HCT116 (cell line): Measurements from ENCODE around the gene EPHA2.

ENCODE experiments used
- ATF3 ChIP-seq: IDR thresholded peaks from 2 replicates; pipeline ENCODE4 v1.6.1; 2012
- CEBPB ChIP-seq: IDR thresholded peaks from 2 replicates; pipeline ENCODE4 v1.6.1; 2012; ENCODE audit warnings: low read depth
- CTCF ChIP-seq, 3 experiments: fragments of 200-600 bp in 1 of 3; sonication (generic) in 1 of 3; IDR thresholded peaks in 2 of 3; conservative IDR thresholded peaks in 1 of 3; 2 replicates each; pipeline ENCODE4 v1.5.1; 2012 to 2017; ENCODE audit warnings: low read depth in 2 of 3, low read length in 2 of 3, antibody characterized with exemption in 1 of 3, borderline replicate concordance in 1 of 3, control low read depth in 1 of 3, mild to moderate bottlenecking in 1 of 3, mixed read lengths in 1 of 3, mixed run types in 1 of 3, moderate library complexity in 1 of 3; ENCODE audit not compliant: insufficient read depth in 1 of 3
- FOSL1 ChIP-seq: IDR thresholded peaks from 2 replicates; pipeline ENCODE4 v1.6.1; 2012; ENCODE audit warnings: low read depth
- JUND ChIP-seq: IDR thresholded peaks from 2 replicates; pipeline ENCODE4 v1.6.1; 2012
- POLR2A ChIP-seq: IDR thresholded peaks from 2 replicates; pipeline ENCODE4 v1.7.0; 2011; ENCODE audit warnings: borderline replicate concordance; ENCODE audit not compliant: insufficient read depth, insufficient read length; ENCODE audit errors: extremely low read depth
- POLR2AphosphoS5 ChIP-seq: IDR thresholded peaks from 2 replicates; pipeline ENCODE4 v1.6.1; 2011; ENCODE audit warnings: mild to moderate bottlenecking, low read depth, low read length, moderate library complexity
- REST ChIP-seq: IDR thresholded peaks from 2 replicates; pipeline ENCODE4 v1.6.1; 2012; ENCODE audit warnings: low read depth
- SIN3A ChIP-seq: IDR thresholded peaks from 2 replicates; pipeline ENCODE4 v1.6.1; 2012; ENCODE audit warnings: low read depth
- SRF ChIP-seq: IDR thresholded peaks from 2 replicates; pipeline ENCODE4 v1.6.1; 2012; ENCODE audit warnings: low read depth
- TF ChIP-seq, protein P1 (sequence below): IDR thresholded peaks from 2 replicates; pipeline ENCODE4 v1.6.1; 2012

DNA sequence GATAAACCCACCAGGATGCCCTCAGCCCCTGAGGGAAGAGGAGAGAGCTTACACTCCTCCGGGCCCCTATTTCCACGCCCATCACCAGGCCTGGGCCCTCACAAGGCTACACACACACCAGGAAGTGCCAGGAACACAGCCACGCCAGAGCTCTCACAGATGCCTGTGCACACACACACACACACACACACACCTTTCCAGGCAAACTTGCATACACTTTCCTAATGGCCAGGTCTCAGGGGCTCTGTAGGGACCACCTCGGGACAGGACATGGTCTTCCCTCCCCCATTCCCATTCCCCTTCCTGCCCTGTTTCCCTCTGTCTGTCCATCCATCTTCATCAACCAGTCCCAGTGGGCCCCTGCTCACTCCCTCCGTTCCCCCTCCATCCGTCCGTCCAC lies 9.7 kb upstream of the EPHA2 start:
- TF ChIP-seq CTCF (IDR thresholded peaks at IDR 0.05 in 2 of 3, conservative IDR thresholded peaks at IDR 0.05 in 1 of 3; ENCODE audit: borderline replicate concordance in 1 of 3, insufficient read depth in 1 of 3, low read depth in 2 of 3, low read length in 2 of 3) (no peak), JUND (no peak), FOSL1 (no peak), REST (no peak), SRF (no peak), POLR2A (no peak), ATF3 (no peak), CEBPB (no peak), SIN3A (no peak), POLR2AphosphoS5 (0 out of 2 replicates have a peak, but pooled peaks have one; percentile 32)
- TF ChIP-seq, protein P1, sequence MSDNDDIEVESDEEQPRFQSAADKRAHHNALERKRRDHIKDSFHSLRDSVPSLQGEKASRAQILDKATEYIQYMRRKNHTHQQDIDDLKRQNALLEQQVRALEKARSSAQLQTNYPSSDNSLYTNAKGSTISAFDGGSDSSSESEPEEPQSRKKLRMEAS, result no peak
